ENCODE results near the gene AIPL1.

DNA sequence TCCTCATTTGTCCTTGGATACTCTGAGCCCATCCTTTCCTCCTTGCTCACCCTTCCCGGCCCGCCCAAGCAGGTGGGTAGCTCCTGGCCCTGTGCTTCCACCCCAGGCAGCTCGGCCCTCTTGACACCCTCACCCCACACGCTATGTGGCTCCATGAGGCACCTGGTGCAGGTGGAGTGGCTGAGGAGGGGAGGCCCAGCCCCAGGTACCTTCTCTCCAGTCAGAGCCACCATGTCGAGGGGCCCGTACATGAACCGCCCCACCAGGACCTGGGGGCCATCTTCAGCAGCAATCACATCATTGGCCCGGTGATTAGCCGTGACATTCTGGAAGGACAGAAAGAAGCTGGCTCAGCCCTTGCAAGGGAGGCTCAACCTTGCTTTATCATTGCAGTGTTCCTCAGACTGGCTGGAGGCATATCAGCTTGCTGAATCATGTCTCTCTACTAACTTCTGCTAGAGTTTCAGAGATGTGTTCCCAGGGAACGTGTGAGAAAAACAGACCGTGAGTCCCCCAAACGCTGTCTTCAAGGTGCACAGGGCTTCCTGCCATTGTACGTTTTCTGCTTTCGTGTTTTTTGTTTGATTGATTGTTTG, 29.6 kb upstream of the AIPL1 start:
- TF ChIP-seq POLR2A (IDR thresholded peaks at IDR 0.05): no peak
- TF ChIP-seq CTCF (IDR thresholded peaks at IDR 0.05): no peak
- no peak for TF ChIP-seq POLR2AphosphoS5 (IDR thresholded peaks at IDR 0.05)
